Left lung (tissue), 10 donors: ENCODE measurements around the gene CTIF. TPM values are rescaled to one million over a fixed set of nuclear protein-coding genes. Genes with fewer than 3 reads are reported as not detected.
A peak's percentile ranks its signal among the peaks of the same experiment; 100 is the strongest.

Experiments
- ATAC-seq: fragments of 200-7000 bp; cut with Tn5 transposase; one replicate; pipeline ENCODE4 v1.9.1; 2020; ENCODE audit warnings: moderate library complexity
- DNase-seq, 4 donors: peaks; one replicate each; pipeline ENCODE4 v3.0.0-alpha.2; 2013 to 2020
- H3K27ac ChIP-seq, 2 donors: fragments of 200-600 bp; sonication (generic) in 1 of 2; one replicate each; pipeline versions ENCODE4 v1.5.0 to v1.8.0; 2020 to 2021
- H3K27me3 ChIP-seq, 2 donors: fragments of 200-600 bp; sonication (generic) in 1 of 2; one replicate each; pipeline versions ENCODE4 v1.5.0 to v1.8.0; 2020 to 2021
- H3K36me3 ChIP-seq, 2 donors: fragments of 200-600 bp; sonication (generic) in 1 of 2; one replicate each; pipeline versions ENCODE4 v1.5.0 to v1.8.0; 2020 to 2021
- H3K4me1 ChIP-seq, 2 donors: fragments of 200-600 bp; one replicate each; pipeline ENCODE4 v1.8.0; 2021
- H3K4me3 ChIP-seq, 2 donors: fragments of 200-600 bp; sonication (generic) in 1 of 2; one replicate each; pipeline versions ENCODE4 v1.5.0 to v1.8.0; 2020 to 2021; ENCODE audit warnings: mild to moderate bottlenecking in 1 of 2
- H3K9me3 ChIP-seq, 2 donors: fragments of 200-600 bp; sonication (generic) in 1 of 2; one replicate each; pipeline versions ENCODE4 v1.5.0 to v1.8.0; 2020 to 2021
- CTCF ChIP-seq, 2 donors: fragments of 200-600 bp; sonication (generic) in 1 of 2; IDR thresholded peaks; one replicate each; pipeline versions ENCODE4 v1.5.0 to v1.8.0; 2021; ENCODE audit warnings: antibody characterized with exemption in 2 of 2
- intact Hi-C, 2 donors: fragments of 100-400 bp; cut with DNase I; formaldehyde crosslinking; loops; one replicate each; pipeline versions ENCODE4 v1.11.2 to v1.14.2; 2022
- polyA plus RNA-seq, 6 donors: library from polyadenylated mRNA; unstranded; fragments of 120-200 nt; gene quantifications; one replicate each; pipeline ENCODE4 v1.2.1, GENCODE V29; 2013; ENCODE audit not compliant: insufficient read length in 6 of 6
- total RNA-seq, 2 donors: library from RNA; stranded (reverse); fragmentation: NEBNext Ultra II Directional; extraction: Animal tissue kit (Norgen Biotek cat#: 25700); gene quantifications; one replicate each; pipeline ENCODE4 v1.2.1, GENCODE V29; 2021
- donor health status: DM: no; HTN: yes; CAD: no.
- donor health status: DM: no; HTN: no; CAD: no.

The CTIF gene
- total and polyA plus RNA-seq, 8 donors = 24.9 to 46.1 (median 34.9) TPM

GRCh38 chr18:48899558-48900174, 360.8 kb downstream of the CTIF start:
- peaks cover 20 to 51% of the 10 kb centered on the region in 2 donors for H3K4me1 ChIP-seq
- no peak for TF ChIP-seq CTCF (IDR thresholded peaks at IDR 0.05)
- no peak overlapping the region for H3K27ac ChIP-seq

GRCh38 chr18:48900469-48900868, 361.6 kb downstream of the CTIF start:
- Histone ChIP-seq H3K9me3 (no peaks in the 10 kb centered on the region), H3K27ac (no peak overlapping the region), H3K36me3 (no peaks in the 10 kb centered on the region), H3K4me3 (no peak overlapping the region), H3K27me3 (no peaks in the 10 kb centered on the region), H3K4me1 (peaks cover 17 to 51% of the 10 kb centered on the region in 2 donors)
- DNase-seq = no peak
- intact Hi-C loops = no loop called here
- ATAC-seq = no peak
- no peak for TF ChIP-seq CTCF (IDR thresholded peaks at IDR 0.05)

More at GRCh38 chr18:48899558-48900174, 360.8 kb downstream of the CTIF start:
- ATAC-seq = no peak
- Histone ChIP-seq H3K36me3 (no peaks in the 10 kb centered on the region), H3K27me3 (no peaks in the 10 kb centered on the region), H3K4me3 (no peak overlapping the region), H3K9me3 (no peaks in the 10 kb centered on the region)
- no peak for DNase-seq
- intact Hi-C loops = no loop called here

- no peak for TF ChIP-seq CTCF (IDR thresholded peaks at IDR 0.05)
- DNase-seq = no peak
- Histone ChIP-seq H3K4me3 (no peak overlapping the region), H3K4me1 (peaks cover 14 to 42% of the 10 kb centered on the region in 2 donors), H3K27ac (peak overlapping the region; percentile 69 to 78), H3K9me3 (no peaks in the 10 kb centered on the region), H3K36me3 (no peaks in the 10 kb centered on the region), H3K27me3 (no peaks in the 10 kb centered on the region)
- intact Hi-C loops = no loop called here
- ATAC-seq = no peak
These were observed 362.6 kb downstream of the CTIF start for GRCh38 chr18:48901145-48902022.

GRCh38 chr18:48902023-48902855, 363.4 kb downstream of the CTIF start:
- H3K27me3 ChIP-seq = no peaks in the 10 kb centered on the region
- intact Hi-C loops = no loop called here
- H3K4me1 ChIP-seq = peaks cover 14 to 35% of the 10 kb centered on the region in 2 donors
- no peaks in the 10 kb centered on the region for H3K9me3 ChIP-seq
- H3K4me3 ChIP-seq = no peak overlapping the region
- H3K27ac ChIP-seq = peak overlapping the region; percentile 69 to 78
- no peak for TF ChIP-seq CTCF (IDR thresholded peaks at IDR 0.05)
- DNase-seq (peak; percentile 74 to 94 (median 92)), ATAC-seq (peak; percentile 89)
- H3K36me3 ChIP-seq = no peaks in the 10 kb centered on the region
